Activated T-helper 2 cell treated with anti-CD3 and anti-CD28 coated beads, Interferon-gamma antibody, Interleukin-2, Interleukin-4, amounts not matched to agents 10 μg/mL and 5 μg/mL and 100 μg/mL, durations not matched to agents 14 hours and 24 hours and 36 hours (primary cell): ENCODE data around the gene MAP4K1. TPM values are rescaled to one million over a fixed set of nuclear protein-coding genes. Genes with fewer than 3 reads are reported as not detected.
"Not testable (repeated sequence)": the region's sequence is repeated elsewhere in the genome, so short reads cannot be mapped to it uniquely, and the experiment has no call there.

Experiments used
- DNase-seq: peaks from one replicate; pipeline ENCODE4 v3.0.0; 2021; ENCODE audit warnings: low spot score
- H3K27ac Mint-ChIP-seq: one replicate; pipeline ENCODE4 v1.8.0; 2021; ENCODE audit warnings: mixed read lengths
- H3K27me3 Mint-ChIP-seq: one replicate; pipeline ENCODE4 v1.8.0; 2021; ENCODE audit warnings: low read depth, mixed read lengths
- H3K36me3 Mint-ChIP-seq: one replicate; pipeline ENCODE4 v1.8.0; 2021; ENCODE audit warnings: low read depth, mixed read lengths
- H3K4me1 Mint-ChIP-seq: one replicate; pipeline ENCODE4 v1.8.0; 2021; ENCODE audit warnings: low read depth, mixed read lengths
- H3K4me3 Mint-ChIP-seq: one replicate; pipeline ENCODE4 v1.8.0; 2021; ENCODE audit warnings: low read depth, mild to moderate bottlenecking, moderate library complexity, mixed read lengths
- H3K9me3 Mint-ChIP-seq: one replicate; pipeline ENCODE4 v1.8.0; 2021; ENCODE audit warnings: mixed read lengths
- intact Hi-C: fragments of 100-400 bp; cut with micrococcal nuclease; formaldehyde crosslinking; loops from one replicate; pipeline ENCODE4 v1.15.1; 2023
- total RNA-seq: library from RNA; stranded (reverse); gene quantifications from 2 replicates; pipeline ENCODE4 v1.2.3, GENCODE V29; 2022

The MAP4K1 gene
- total RNA-seq, 1 donor from 2014 or later, result 187 TPM

DNA sequence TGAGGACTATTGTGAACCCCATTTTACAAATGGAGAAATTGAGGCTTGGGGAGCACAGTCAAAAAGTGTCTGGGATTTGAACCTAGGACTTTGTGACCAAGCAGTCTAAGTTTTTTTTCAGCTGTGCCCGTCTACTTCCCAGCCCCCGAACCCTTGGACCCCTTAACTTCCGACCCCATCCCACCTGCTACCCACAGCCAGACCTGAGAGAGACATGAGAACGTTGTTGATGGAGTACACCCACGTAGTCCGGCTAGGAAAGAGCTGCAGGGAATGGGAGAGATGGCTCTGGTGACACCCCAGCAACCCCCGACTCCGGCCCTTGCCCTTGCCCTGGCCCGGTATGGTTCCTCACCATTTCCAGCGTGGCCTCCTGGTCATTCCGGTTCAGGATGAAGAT lies 18.0 kb downstream of the MAP4K1 start:
- Mint-ChIP-seq H3K27ac (no peak overlapping the region), H3K4me3 (no peak overlapping the region), H3K27me3 (no peaks in the 10 kb centered on the region), H3K4me1 (peaks cover 3% of the 10 kb centered on the region), H3K9me3 (no peaks in the 10 kb centered on the region), H3K36me3 (peaks cover 46% of the 10 kb centered on the region)
- intact Hi-C loops, result no loop called here
- no peak for DNase-seq

DNA sequence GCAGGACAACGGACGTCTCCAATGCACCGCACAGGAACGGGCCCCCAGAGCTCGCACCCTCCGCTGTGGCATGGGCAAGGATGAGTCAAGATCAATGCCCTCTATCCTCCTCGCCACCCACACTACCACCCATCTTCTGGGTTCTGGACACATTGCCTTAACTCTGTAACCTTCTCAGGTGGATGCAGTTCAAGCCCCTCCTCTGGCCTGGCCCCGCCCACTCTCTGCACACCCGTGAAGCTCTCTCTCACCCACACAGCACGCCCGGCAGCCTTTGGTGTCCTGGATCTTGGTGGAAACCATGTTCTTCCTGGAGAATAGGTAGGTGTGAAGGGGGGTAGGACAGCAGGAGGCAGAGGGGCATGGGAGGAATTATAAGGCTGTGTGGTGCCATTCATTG lies 20.7 kb downstream of the MAP4K1 start:
- Mint-ChIP-seq H3K27me3 (no peaks in the 10 kb centered on the region), H3K27ac (no peak overlapping the region), H3K4me3 (no peak overlapping the region), H3K4me1 (peaks cover 3% of the 10 kb centered on the region), H3K36me3 (peaks cover 62% of the 10 kb centered on the region), H3K9me3 (no peaks in the 10 kb centered on the region)
- DNase-seq, result no peak
- intact Hi-C loops, result no loop called here

DNA sequence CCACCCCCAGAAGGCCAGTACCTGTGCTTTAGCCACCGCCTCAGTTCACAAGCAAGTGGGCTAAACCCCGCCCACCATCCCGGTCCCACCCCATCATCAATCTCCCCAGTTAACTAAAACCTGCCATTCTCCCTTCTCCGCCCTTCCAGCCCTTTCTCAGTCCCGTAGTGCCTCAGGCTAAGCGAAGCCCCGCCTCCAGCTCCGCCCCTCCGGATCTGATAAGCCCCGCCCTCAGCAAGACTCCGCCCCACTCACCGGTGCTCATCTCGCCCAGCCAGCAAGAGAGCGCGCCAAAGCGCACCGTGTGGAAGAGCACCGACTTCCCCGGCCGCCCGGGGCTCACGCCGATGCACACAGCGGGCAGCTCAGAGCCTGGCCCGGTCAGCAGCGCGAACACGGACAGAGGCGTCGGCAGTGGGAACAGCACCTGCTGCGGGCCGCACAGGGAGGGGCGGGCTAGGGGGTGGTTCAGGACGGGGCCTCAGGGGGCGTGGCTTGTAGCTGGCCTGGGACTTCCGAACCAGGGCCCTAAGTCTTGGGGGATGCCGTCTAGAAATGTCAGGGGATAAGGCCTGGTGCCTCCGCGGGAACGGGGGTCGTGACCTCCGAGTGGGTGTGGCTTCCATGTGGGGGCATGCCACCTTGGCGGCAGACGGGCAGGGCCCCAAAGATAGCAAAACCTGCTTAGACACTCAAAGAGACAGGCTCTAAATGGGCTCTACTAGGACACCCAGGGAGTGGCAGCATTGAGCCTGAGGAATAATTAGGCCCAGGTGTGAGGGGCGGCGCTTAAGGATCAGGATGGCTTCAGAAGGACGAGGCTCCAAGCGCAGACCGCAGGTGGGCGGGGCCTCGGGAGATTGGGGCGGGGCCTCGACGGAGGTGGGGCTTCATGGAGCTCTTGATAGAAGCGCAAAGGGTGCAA lies 21.4 kb downstream of the MAP4K1 start:
- intact Hi-C loops, result no loop called here
- no peaks in the 10 kb centered on the region for H3K27me3 Mint-ChIP-seq

DNA sequence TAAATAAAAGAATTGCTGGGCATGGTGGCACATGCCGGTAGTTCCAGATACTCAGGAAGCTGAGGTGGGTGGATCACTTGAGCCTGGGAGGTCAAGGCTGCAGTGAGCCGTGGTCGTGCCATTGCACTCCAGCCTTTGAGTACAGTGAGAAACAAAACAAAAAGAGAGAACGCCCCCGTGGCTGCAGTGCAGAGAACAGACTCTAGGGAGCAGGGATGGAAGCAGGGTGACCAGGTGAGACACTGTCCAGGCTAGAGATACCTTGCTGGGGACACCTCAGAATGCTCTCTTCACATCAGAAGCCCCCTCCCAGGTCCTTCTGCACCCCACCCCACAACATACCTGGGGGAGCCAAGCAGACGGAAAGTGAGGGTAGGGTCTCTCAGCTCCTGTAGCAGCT lies 24.8 kb downstream of the MAP4K1 start:
- Mint-ChIP-seq H3K27ac (no peak overlapping the region), H3K27me3 (no peaks in the 10 kb centered on the region), H3K36me3 (peaks cover 62% of the 10 kb centered on the region), H3K4me1 (peaks cover 3% of the 10 kb centered on the region), H3K4me3 (no peak overlapping the region), H3K9me3 (no peaks in the 10 kb centered on the region)
- intact Hi-C loops, result no loop called here
- no peak for DNase-seq

More for the DNA sequence above, 21.4 kb downstream of the MAP4K1 start:
- Mint-ChIP-seq H3K27ac (no peak overlapping the region), H3K9me3 (no peaks in the 10 kb centered on the region), H3K36me3 (peaks cover 61% of the 10 kb centered on the region), H3K4me1 (peaks cover 3% of the 10 kb centered on the region), H3K4me3 (no peak overlapping the region)
- DNase-seq, result no peak

DNA sequence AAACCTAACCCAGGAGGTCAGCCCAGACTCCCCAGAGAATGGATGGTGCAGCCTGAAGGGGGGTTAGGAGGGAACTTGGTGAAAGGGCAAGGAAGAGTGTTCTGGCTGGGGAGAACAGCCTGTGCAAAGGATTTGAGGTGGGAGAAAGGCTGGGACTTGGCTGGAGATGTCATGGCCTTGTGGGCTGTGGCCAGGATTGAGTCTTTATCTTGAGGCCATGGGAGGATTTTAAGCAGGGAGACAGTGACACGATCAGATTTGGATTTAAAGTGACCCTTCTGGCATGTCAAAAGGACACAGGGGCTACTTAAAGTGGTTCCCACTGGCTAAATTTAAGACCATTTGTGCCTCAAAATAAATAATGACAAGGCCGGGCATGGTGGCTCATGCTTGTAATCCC lies 29.7 kb downstream of the MAP4K1 start:
- peak overlapping the region; percentile 18 for H3K27ac Mint-ChIP-seq
- peaks cover 42% of the 10 kb centered on the region for H3K36me3 Mint-ChIP-seq
- no peak for DNase-seq
- H3K9me3 Mint-ChIP-seq, result no peaks in the 10 kb centered on the region
- no peaks in the 10 kb centered on the region for H3K27me3 Mint-ChIP-seq
- no peak overlapping the region for H3K4me3 Mint-ChIP-seq
- intact Hi-C loops, result no loop called here
- H3K4me1 Mint-ChIP-seq, result peaks cover 5% of the 10 kb centered on the region

DNA sequence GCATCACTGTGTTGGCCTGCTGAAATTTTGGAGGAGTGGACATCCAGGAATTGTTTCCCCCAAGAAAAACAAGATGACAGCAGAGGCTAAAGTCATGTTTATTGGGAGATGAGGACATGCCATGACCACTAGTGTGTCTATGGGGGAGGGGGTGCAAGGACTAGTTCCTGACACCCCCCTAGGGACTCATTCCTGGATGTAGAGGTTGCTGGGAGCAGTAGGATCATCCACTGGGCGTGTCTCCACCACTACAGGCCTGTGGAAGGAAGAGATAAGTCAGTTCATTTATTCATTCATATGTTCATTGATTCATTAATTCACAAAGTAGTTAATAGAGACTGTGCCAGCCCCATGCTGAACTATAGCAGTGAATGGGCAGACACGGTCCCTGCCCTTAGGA lies 30.2 kb downstream of the MAP4K1 start:
- peak overlapping the region; percentile 18 for H3K27ac Mint-ChIP-seq
- intact Hi-C loops, result no loop called here

DNA sequence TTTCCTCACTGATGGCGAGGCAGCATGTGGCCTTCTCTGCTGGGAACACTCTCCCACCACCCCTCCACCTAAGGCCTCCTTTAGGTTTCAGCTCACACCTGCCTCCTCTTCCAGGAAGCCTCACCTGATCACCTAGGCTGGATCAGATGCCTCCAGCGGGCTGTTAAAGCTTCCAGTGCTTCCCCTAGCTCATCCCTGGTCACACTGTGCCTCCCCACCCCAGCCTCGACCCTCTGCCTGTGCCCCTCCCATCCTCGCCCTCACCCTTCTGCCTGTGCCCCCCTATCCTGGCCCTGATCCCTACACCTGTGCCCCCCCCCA lies 33.8 kb downstream of the MAP4K1 start:
- no peaks in the 10 kb centered on the region for H3K9me3 Mint-ChIP-seq
- no peak overlapping the region for H3K27ac Mint-ChIP-seq
- intact Hi-C loops, result no loop called here
- peaks cover 20% of the 10 kb centered on the region for H3K36me3 Mint-ChIP-seq
- peaks cover 5% of the 10 kb centered on the region for H3K4me1 Mint-ChIP-seq
- H3K27me3 Mint-ChIP-seq, result no peaks in the 10 kb centered on the region
- H3K4me3 Mint-ChIP-seq, result no peak overlapping the region
- DNase-seq, result no peak

More for the DNA sequence above, 30.2 kb downstream of the MAP4K1 start:
- Mint-ChIP-seq H3K36me3 (peaks cover 39% of the 10 kb centered on the region), H3K4me3 (no peak overlapping the region), H3K27me3 (no peaks in the 10 kb centered on the region), H3K9me3 (no peaks in the 10 kb centered on the region), H3K4me1 (peaks cover 5% of the 10 kb centered on the region)
- DNase-seq, result no peak

DNA sequence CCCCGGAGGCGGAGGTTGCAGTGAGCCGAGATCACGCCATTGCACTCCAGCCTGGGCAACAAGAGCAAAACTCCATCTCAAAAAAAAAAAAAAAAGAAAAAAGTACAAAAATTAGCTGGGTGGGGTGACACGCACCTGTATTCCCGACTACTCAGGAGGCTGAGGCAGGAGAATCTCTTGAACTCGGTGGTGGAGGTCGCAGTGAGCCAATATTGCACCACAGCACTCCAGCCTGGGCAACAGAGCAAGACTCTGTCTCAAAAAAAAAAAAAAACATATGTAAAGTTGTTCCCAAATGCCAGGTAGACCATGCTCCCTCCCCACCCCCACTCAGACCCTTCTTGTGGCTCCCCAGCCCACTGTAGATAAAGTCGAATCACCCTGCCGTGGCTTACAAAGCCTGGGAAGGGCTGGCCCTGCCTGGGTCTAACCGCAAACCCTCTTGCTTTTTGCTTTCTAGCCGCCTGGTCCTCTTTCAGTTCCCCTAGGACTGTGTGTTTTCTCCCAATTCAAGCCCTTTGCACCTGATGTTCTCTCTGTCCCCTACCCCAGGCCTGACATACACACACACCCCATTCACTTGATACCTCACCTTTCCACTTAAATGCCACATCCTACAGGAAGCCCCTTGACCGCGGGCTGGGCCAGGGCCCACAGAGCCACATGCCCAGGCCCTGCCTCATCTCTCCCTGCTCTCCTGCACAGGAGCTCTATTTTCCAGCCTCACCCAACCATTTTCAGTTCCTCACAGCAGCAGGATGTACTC lies 34.4 kb downstream of the MAP4K1 start:
- H3K9me3 Mint-ChIP-seq, result no peaks in the 10 kb centered on the region

DNA sequence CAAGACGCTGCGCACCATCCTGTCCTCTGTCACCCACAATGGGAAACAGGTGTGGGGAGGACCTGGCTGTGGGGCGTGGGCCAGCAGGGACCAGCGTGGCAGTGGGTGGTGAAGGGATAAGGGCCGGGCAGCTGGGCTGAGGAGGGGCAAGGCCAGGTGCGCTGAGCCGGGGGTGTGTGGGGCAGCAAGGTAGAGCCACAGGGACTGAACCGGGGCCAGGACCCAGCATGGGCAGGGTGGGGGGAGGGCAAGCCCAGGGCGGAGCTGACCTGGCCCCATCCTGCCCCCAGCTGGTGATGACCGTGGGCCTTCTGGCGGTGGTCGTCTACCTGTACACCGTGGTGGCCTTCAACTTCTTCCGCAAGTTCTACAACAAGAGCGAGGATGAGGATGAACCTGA lies 37.7 kb downstream of the MAP4K1 start:
- H3K9me3 Mint-ChIP-seq, result no peaks in the 10 kb centered on the region
- no peaks in the 10 kb centered on the region for H3K36me3 Mint-ChIP-seq
- H3K27ac Mint-ChIP-seq, result no peak overlapping the region
- intact Hi-C loops, result no loop called here
- no peaks in the 10 kb centered on the region for H3K27me3 Mint-ChIP-seq
- no peak for DNase-seq
- H3K4me1 Mint-ChIP-seq, result peaks cover 5% of the 10 kb centered on the region
- H3K4me3 Mint-ChIP-seq, result no peak overlapping the region

More for the DNA sequence above, 34.4 kb downstream of the MAP4K1 start:
- Mint-ChIP-seq H3K36me3 (peaks cover 18% of the 10 kb centered on the region), H3K4me1 (peaks cover 5% of the 10 kb centered on the region), H3K27ac (no peak overlapping the region), H3K27me3 (no peaks in the 10 kb centered on the region), H3K4me3 (no peak overlapping the region)
- no peak for DNase-seq
- intact Hi-C loops, result no loop called here

DNA sequence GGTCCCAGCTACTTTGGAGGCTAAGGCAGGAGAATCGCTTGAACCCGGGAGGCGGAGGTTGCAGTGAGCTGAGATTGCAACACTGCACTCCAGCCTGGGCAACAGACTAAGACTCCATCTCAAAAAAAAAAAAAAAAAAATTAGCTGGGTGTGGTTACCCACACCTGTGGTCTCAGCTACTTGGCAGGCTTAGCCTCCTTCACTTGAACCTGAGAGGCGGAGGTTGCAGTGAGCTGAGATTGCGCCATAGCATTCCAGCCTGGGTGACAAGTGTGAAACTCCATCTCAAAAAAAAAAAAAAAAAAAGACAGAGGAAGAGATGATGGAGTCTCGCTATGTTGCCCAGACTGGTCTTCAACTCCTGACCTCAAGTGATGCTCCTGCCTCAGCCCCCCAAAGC lies 38.4 kb downstream of the MAP4K1 start:
- H3K4me1 Mint-ChIP-seq, H3K27ac Mint-ChIP-seq, intact Hi-C loops, H3K36me3 Mint-ChIP-seq, H3K27me3 Mint-ChIP-seq, H3K4me3 Mint-ChIP-seq, DNase-seq, H3K9me3 Mint-ChIP-seq: not testable (repeated sequence)

DNA sequence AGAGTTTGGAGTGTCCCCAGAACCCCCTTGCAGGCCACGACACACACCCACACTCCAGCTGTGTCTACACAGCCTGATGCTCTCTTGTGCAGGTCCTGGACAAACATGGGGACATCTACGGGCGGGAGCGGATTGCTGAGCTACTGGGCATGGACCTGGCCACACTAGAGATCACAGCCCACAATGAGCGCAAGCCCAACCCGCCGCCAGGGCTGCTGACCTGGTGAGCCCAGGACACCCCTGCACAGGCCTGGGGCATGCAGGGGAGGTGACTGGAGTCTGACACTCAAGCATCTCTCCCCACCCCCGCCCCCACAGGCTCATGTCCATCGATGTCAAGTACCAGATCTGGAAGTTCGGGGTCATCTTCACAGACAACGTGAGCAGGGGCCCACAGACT lies 39.9 kb downstream of the MAP4K1 start:
- intact Hi-C loops, result no loop called here
- no peaks in the 10 kb centered on the region for H3K4me1 Mint-ChIP-seq
- DNase-seq, result no peak
- H3K36me3 Mint-ChIP-seq, result no peaks in the 10 kb centered on the region
- H3K27ac Mint-ChIP-seq, result no peak overlapping the region
- H3K9me3 Mint-ChIP-seq, result no peaks in the 10 kb centered on the region
- no peak overlapping the region for H3K4me3 Mint-ChIP-seq
- H3K27me3 Mint-ChIP-seq, result no peaks in the 10 kb centered on the region

DNA sequence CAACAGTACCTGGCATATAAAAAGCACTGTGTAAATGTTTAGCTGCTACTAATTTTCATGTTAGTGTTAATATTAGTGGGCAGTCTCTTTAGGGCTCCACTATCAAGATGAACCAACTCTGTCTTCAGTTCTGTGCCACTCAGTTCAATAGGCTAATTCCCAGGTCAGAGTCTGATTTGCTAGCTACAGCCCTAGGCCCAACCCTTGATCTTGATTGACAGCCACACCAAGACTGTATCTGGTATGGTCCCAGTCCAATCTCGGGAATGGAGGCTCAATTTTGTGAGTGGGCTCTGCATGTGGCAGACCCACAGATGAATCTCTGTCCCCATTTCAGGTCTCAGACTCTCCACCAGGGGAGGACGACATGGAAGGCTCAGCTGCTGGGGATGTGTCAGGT lies 46.1 kb downstream of the MAP4K1 start:
- Mint-ChIP-seq H3K4me1 (no peaks in the 10 kb centered on the region), H3K9me3 (no peaks in the 10 kb centered on the region), H3K27me3 (peaks cover 8% of the 10 kb centered on the region), H3K36me3 (no peaks in the 10 kb centered on the region), H3K4me3 (no peak overlapping the region), H3K27ac (no peak overlapping the region)
- DNase-seq, result no peak
- intact Hi-C loops, result no loop called here

DNA sequence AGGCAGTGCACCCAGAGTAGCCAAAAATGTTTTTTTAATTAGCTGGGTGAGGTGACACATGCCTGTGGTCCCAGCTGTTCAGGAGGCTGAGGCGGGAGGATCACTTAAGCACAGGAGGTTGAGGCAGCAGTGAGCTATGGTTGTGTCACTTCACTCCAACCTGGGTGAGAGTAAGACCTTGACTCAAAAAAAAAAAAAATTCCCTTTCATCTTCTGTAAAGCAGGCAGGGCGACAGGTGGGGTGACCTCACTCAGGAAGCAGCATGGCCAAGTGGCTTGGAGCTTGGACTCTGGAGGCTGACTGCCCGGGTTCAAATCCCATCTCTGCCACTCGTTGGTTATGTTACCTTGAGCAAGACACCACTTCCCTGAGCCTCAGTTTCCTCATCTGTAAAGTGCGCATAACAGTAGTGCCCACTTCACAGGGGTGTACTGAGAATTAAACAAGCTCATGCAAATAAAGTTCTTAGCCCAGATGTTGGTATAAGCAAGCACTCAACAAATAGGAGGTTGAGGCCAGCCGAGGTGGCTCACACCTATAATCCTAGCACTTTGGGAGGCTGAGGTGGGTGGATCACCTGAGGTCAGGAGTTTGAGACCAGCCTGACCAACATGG lies 48.3 kb downstream of the MAP4K1 start:
- intact Hi-C loops, result no loop called here
- DNase-seq, result no peak
- Mint-ChIP-seq H3K9me3 (no peaks in the 10 kb centered on the region), H3K36me3 (no peaks in the 10 kb centered on the region), H3K27ac (no peak overlapping the region), H3K4me3 (no peak overlapping the region), H3K4me1 (peaks cover 3% of the 10 kb centered on the region), H3K27me3 (peaks cover 16% of the 10 kb centered on the region)
